Stimulated activated CD8-positive, alpha-beta memory T cell treated with anti-CD3 and anti-CD28 coated beads, Interleukin-7, amount 100 ng/mL, for 48 hours (primary cell): ENCODE results near the gene FNBP1.
A peak's percentile ranks its signal among the peaks of the same experiment; 100 is the strongest.
"Not testable (repeated sequence)": the region's sequence is repeated elsewhere in the genome, so short reads cannot be mapped to it uniquely, and the experiment has no call there.

Experiments used
- DNase-seq, 2 donors: peaks; one replicate each; pipeline ENCODE4 v3.0.0-alpha.2; 2020; ENCODE audit warnings: low read depth in 1 of 2; ENCODE audit errors: extremely low read depth in 1 of 2

The FNBP1 gene

DNA sequence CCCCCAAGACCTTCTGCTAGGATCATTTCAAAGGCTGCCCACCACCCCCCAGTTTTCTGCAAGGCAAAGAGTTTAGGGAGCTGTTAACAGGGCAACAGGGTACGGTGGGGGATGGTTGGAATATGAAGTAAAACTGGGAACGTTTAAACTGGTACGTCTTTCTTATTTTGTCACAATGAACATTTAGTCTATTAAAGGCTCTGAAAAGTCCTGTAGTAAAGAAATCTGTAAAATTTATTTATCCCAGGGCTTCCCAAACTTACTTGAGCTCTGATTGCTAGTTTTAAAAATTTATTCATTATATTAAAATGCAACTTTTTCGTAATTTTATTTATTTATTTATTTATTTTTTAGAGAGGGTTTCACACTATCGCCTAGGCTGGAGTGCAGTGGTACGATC lies 145.7 kb downstream of the FNBP1 start:
- DNase-seq = no peak

DNA sequence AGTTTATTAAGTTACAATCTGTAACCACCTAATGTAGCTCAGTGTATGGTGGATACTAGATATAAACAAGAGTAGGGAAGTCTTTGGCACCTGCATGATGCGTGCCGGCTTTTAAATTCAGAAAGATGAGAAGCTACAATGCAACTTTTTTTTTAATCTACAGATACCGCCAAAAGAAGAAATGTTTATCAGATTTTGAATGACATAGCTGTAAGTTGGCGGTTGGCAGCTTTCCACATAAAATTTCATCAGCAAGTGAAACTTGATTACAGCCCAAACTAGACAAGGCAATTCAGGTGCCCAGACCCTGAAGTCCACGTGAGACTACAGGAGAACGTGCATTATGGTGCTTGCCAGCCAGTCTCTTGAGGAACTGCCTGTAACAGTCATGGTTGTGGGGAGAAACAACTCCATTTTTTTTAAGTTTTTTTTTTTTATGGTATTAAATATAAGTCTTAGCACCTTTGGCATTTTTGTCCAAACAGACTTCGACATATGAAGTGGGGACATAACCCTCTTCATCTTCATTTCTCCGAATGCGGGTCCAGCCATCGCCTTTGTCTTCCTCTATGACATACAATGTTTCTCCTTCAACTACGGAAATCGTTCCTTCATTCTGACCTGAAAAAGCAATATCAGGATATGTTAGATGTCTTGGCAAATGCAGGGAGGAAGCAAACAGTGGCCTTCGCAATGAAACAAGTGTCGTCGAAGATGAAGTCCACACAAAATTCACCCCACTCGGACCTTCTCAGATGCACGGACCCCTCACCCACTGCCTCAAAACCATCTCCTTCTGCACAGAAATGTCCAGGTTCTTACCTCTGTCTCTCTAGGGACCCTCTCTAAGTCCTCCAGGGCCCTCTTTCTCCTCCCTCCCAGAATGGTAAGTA lies 147.4 kb downstream of the FNBP1 start:
- no peak for DNase-seq

DNA sequence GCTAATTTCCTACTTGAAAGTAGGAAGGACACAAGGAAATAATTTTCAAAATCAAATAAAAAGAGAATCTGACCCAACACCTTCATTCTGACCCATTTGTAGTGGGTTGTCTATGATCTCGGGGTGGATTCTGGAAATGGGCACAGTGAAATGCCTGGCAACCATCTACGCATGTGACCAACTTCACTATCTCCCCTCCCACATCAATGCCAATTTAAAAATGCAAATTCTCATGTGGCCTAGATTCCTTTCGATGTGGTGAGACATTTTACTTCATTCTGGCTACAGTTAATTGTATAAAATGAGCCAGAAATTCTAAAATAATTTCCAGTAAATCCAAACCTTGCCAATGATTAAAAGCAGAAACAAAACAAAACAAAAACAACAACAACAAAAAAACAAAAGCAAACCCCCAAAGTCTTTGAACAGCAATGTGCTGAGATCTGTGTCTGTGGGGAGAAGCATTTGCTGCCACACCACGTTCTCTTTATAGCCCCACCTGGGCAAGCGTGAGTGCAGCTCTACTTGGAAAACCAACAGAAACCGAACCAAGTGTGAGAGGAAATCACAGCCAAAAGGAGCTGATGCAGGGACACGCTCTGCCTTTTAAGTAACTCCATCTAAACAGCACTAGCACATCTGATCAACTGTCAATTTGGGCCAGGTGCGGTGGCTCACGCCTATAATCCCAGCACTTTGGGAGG lies 148.7 kb downstream of the FNBP1 start:
- no peak for DNase-seq

DNA sequence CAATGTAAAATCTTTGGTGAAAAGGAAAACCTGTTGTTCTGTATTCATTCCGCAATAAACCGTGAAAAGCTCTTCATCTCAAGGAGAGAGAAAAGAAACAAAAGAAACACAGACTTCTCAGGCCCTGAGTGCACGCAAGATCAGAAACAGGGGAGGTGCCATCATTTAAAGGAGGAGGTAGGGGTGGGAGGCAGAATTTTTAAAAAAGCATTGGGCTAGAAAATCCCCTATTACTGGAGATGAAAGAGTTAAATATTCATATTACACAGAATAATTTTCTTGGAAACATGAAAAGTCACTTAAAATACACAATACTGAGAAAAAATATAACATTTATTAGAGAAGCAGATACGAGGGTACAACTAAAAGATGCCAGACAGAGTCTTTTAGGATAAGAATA lies 151.4 kb downstream of the FNBP1 start:
- no peak for DNase-seq

DNA sequence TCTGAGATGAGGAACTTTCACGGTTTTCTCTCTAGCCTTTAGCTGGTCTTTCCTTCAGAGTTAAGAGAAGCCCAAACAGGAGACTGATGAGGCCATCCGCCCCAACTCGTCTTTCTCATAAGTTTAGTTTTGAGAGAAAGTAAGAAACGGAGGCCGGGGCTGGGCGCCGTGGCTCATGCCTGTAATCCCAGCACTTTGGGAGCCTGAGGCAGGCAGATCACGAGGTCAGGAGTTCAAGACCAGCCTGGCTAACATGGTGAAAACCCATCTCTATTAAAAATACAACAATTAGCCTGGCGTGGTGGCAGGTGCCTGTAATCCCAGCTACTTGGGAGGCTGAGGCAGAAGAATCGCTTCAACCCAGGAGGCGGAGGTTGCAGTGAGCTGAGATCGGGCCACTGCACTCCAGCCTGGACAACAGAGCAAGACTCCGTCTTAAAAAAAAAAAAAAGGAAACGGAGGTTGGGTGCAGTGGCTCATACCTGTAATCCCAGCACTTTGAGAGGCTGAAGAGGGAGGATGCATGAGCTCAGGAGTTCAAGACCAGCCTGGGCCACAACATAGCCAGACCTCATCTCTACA lies 152.2 kb downstream of the FNBP1 start:
- DNase-seq = not testable (repeated sequence)

DNA sequence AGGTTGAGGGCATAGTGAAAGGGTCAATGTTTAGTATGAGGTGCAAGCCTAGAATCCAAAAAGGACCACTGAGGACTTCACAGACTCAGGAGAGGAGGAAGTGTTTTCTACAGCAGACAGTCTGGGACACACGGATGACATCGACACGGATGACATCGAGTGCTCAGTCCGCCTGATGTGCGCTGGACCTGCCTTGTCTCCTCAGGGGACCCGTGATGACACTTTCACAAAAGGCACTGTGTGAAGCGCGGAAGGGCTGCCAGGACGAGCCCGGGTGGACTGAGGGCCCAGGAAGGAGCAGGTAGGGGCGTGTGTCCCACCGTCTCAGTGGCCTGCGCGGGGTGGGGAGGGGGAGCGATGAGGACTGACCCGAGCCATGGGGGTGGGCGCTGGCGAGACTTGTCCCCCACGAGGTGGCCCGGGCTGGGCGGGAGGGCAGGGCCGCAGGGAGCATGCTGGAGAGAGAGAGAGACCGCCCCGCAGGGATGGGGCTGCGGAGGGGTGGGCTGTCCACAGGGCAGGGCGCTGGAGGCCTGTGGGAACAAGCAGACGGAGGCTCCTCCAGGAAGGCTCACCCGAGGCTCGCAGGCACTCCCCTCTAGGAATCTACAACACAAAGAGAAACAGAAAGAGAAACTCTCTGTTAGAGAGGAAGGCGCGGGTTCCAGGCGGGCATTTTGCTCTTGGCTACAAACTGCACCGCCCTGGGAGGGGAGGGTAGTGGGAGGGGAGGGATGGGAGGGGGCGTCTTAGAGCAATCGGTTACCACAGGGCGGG lies 152.9 kb downstream of the FNBP1 start:
- peak; percentile 69 to 81 for DNase-seq

DNA sequence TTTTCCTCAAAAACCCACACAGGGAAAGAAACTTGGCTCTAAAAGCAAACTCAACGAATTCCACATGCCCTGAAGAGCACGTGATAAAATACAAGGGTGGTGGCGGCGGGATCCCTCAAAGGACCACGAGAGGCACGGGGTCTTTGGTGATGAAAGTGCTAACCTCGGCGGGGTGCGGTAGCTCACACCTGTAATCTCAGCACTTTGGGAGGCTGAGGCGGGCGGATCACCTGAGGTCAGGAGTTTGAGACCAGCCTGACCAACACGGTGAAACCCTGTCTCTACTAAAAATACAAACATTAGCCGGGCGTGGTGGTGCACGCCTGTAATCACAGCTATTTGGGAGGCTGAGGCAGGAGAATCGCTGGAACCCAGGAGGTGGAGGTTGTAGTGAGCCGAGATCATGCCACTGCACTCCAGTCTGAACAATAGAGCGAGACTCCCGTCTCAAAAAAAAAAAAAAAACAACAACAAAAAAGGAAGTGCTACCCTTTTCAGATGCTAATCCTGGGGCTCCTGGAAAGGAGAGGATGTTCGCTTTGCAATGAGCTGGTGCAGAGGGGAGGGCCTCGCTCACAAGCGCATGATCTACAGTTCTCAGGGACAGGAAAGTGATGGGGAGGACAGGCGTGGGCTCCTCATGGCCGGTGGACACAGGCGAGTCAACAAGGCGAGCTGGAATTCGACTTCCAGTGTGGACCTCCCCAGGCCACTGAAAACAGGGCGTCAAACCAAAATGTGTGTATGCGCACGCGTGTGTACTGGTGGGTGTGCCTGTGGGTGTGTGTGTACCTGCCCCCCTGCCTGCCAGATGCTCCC lies 153.7 kb downstream of the FNBP1 start:
- DNase-seq = no peak

DNA sequence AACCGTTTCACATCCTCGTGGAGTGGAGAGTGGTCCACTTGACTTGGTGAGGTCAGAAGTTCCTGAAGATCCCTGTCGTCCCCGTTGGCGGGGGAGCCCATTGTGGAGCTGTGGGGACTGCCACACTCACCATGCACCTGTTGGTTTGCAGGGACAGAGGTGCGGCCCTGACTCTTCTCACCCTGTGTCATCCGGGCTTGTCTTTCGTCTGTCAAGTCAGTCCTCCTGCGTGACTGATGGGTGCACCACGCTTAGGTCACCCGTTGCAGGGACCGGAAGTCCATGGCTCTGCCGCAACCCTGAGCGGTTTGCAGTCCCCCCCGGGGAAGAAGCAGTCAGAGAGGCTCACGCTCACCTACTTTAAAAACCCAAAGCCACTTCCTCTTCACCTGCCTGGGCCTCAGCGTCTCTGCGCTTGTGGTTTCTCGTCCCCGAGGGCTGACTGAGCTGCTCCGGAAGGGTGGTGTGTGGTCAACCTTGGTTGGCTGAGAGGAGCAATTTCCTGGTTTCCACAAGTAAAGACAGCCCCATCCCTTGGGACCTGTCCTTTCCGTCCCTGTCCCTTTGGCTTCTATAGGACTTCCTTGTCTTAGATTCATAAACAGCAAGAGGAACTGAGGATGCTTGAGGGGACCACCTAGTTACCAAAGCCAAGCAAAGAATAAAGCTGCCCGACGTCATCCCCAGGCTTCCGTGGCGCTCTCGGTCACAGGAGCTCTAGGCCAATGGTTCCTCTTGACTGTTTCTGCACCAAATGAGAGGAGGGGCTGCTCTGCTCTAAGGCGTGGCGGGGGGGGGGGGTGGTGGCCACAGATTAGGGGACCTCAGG lies 154.5 kb downstream of the FNBP1 start:
- peak; percentile 86 to 96 for DNase-seq

DNA sequence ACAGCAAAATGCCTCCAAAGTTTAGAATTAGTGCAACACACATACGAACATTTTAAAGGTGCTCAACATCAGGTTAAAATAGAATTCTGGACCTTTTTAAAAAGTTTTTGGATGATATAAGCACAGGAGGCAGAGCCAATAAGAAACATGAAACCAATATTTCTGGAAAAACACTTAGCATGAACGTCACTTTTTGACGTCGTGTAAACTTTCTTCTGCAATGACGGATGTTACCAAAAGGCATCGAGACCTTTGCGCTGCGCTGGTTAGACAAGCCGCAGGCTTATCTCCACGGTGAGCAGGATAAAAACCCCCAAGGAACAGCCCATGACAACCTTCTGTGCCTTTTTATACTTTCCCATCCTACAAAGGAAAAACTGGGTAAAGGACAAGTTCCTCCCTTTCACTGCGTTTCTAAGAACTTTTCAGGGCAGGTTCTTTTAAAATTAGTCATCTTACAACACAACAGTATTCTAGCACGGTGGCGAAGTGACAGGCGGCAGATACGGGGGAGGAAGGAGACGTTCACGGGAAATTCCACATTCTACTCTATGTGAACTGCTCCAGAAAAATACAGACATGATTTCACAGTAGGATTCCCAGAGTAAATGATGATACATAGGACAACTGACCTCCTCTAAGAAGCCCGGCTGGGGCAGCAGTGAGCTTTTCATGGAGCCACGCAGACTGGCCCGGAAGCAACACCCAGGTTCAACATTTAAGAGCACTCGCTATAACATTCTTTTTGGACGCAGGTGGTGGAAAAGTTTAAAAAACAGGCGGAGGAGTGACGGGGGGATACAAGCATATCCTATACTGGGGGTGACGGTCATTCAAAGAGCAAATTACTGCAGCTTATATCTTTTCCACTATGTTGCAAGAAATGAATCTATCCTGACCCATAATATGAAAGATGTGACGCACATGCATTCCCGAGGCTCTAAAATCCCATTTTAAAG lies 155.4 kb downstream of the FNBP1 start:
- no peak for DNase-seq

DNA sequence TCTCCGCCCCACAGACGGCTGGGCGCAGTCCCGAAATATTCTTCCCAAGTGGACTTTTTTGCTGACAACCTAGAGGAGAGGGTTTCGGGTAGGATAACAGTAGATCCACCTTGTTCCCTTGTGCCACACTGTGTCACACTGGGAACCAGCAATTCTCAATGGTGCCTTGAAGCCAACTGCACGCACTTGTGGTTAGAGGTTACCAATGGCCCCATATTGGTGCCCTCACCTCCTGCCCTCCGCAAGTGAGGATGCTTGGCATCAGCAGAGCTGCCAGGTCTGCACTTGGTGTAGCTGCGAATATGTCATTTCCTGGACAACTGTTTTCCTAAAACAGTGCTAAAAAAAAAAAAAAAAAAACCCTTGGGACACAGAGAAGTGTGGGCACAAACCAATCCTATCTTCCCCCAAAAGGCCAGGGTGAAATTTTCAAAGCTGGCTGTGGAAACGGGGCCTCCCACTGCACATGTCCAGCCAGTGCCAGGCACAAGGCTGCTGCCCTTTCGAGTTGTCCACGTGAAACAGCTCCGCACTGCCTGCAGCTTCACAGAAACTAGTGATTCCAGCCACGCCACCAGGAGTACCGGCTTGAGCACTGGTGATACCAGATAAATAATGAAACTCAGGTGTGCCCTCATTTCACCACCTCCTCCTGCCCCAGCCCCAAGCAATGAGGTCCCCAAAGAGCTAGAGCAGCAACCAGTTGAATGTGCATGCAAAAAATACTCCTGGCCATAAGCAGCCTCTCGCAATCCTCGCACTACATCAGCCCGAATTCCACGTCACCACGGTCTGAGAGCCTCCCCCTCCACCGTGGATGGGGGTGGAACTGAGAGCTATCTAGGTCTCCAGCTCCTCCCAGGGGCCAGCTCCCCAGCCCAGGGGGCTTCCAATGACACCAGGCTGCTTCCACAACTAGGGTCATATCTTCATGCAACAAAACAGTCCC lies 156.5 kb downstream of the FNBP1 start:
- no peak for DNase-seq

DNA sequence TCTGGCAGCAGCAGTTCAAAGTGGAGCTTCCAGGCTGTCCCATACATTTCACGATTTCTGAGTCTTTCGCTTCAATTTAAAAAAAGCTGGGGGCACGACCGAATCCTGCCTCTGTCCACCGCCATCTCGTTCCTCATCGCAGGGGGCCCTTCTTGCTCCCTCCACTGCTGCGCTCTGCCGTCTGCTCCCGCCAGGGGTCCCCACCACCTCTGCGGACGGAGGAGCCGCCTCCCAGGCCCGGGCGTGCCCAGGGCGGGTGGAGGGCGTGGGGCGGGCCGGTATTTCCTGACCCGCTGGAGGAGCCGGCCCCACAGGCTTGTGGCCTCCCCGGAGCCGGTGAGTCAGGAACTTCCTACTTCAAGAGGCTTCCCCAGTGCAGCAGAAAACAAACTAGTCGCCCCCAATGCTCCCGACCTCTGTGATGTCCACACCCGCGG lies 157.3 kb downstream of the FNBP1 start:
- peak; percentile 94 to 96 for DNase-seq

DNA sequence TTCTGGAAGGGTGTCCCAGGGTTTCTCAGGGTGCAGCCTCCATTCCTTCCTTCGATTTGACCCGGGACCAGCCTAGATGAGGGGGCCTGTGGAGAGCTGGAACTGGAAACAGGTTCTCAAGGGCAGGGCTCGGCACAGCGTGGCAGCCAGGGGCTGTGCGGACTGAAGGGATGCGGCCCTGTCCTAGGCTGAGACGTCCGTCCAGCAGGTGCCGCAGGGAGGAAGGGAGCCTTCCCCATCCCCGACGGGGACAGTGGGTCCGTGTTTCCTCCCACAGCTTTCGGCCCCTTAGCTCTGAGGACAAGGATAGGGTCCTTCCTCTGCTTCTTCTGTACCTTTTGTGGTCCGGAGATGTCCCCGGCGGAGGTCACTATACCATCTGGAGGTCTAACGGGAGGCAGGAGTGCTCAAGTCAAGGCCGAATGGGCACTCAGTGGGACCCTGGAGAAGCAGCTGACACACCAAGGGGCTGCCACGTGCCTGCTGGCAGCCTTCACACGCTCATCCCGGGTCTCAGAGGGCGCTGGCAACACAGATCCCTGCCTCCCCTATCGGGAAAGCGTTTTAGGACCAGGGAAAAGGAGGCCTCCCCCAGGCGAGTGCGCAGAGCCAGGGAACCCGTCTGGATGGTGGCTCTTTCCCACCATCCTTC lies 157.8 kb downstream of the FNBP1 start:
- no peak for DNase-seq

DNA sequence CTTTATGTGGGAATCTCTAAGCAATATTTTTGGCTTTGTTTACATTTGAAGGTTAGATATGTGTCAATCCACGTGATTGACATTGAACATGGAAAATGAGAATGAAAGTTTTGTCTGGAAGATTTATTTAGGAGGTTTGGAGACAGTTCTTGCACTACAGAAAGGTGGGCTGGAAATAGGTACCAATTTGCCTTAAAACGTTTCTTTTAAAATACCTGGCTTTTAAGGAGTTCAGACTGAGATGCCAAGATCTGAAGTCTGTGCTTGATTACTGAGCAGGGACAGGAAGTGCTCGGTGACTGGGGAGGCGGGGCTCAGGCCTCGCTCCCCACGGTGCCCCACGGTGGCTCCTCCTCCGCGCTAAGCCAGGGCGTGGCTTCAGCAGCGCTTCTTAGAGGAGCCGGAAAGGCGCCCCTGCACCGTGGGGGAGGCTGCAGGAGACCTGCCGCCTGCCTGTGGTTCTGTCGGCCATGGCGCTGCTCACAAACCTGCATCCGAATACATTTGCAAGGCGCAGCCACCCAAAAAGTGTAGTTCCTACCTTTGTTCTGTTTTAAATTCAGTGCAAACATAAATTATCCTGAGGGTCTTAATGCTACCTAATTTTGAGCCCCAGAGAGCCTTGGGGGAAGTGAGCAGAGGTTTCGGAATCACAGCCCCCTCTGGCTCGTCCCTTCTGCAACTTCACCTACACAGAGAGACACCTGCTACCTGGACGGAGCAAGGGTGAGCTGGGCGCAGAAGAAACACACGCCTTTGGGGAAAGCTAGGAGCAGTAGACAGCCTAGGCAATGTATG lies 158.6 kb downstream of the FNBP1 start:
- DNase-seq = peak; percentile 94 to 95

DNA sequence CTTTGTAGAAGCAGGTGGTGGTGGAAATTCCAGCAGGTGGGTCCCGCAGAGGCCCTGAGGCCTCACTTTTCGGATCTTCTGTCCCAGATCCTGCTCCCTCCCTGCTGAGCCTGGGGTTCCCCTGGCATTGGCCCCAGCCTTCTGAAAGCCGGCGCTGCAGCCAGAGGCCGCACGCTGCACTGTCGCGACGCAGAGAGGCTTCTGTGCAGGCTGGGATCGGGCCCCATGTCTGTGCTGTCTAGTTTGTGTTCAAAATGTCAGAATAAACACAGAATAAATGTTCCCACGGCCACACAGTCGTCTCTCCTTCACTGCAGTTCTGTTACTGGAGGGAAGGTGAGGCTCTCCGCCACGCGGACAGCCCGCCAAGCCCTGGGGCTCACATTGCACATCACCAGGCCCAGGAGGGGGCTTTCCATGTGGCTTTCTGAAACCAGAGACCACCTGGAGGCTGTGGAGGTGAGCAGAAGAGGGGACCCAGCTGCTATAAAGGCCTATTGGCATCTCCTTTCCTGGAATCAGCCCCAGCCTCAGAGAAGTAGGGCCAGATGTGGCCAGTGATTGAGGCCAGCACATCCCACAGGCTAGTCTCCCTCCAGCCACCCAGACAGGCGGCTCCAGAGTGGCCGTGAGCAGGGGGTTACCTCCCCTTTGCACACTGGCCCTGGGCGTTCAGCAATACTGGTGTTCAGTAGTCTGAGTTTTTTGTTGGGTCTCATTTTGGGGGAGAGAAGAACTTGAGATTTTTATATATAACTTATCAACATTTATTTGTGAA lies 161.3 kb downstream of the FNBP1 start:
- DNase-seq = no peak
